Measurements from ENCODE around the gene ZNF638.

ZNF638 gene

GRCh38 chr2:71469403-71470398 is 138.1 kb downstream of the ZNF638 start:
- DNase-seq (ENCODE audit: low read depth, low spot score) = no peak

GRCh38 chr2:71471276-71471675 is 139.7 kb downstream of the ZNF638 start:
- no peak for DNase-seq (ENCODE audit: low read depth, low spot score)

GRCh38 chr2:71472019-71472418 is 140.4 kb downstream of the ZNF638 start:
- DNase-seq (ENCODE audit: low read depth, low spot score) = no peak

- no peak for DNase-seq (ENCODE audit: low read depth, low spot score)
Observed at GRCh38 chr2:71473346-71474031, 141.9 kb downstream of the ZNF638 start.

- DNase-seq (ENCODE audit: low read depth, low spot score) = no peak
Observed at GRCh38 chr2:71474116-71474743, 142.6 kb downstream of the ZNF638 start.

GRCh38 chr2:71474744-71475397 is 143.3 kb downstream of the ZNF638 start:
- DNase-seq (ENCODE audit: low read depth, low spot score) = no peak

- no peak for DNase-seq (ENCODE audit: low read depth, low spot score)
Observed at GRCh38 chr2:71476495-71476894, 144.9 kb downstream of the ZNF638 start.

- no peak for DNase-seq (ENCODE audit: low read depth, low spot score)
Observed at GRCh38 chr2:71477231-71477691, 145.7 kb downstream of the ZNF638 start.

GRCh38 chr2:71478806-71479205 is 147.2 kb downstream of the ZNF638 start:
- DNase-seq (ENCODE audit: low read depth, low spot score) = no peak

GRCh38 chr2:71479261-71479660 is 147.7 kb downstream of the ZNF638 start:
- DNase-seq (ENCODE audit: low read depth, low spot score) = no peak

- DNase-seq (ENCODE audit: low read depth, low spot score) = no peak
Observed at GRCh38 chr2:71481111-71481510, 149.5 kb downstream of the ZNF638 start.

- peak; percentile 30 for DNase-seq (ENCODE audit: low read depth, low spot score)
Observed at GRCh38 chr2:71482055-71482454, 150.5 kb downstream of the ZNF638 start.

GRCh38 chr2:71483246-71483645 is 151.7 kb downstream of the ZNF638 start:
- no peak for DNase-seq (ENCODE audit: low read depth, low spot score)

GRCh38 chr2:71484354-71484753 is 152.8 kb downstream of the ZNF638 start:
- no peak for DNase-seq (ENCODE audit: low read depth, low spot score)

All from ELF-1 (cell line).